Measurements from ENCODE around the gene VSX2. TPM values are rescaled to one million over a fixed set of nuclear protein-coding genes. Genes with fewer than 3 reads are reported as not detected.

Gene VSX2
- polyA plus RNA-seq, 1 donor (not counting 4 experiments of a cell fraction or from before 2014, with no cell fraction given): not detected

GRCh38 chr14:74242021-74242779 lies 3.0 kb downstream of the VSX2 start:
- Histone ChIP-seq H3K36me3 (ENCODE audit: control insufficient read depth in 2 of 2, extremely low read depth in 1 of 2, insufficient read depth in 2 of 2, low read length in 2 of 2) (no peaks in the 10 kb centered on the region), H3K79me2 (ENCODE audit: control insufficient read depth, insufficient read depth, low read length) (no peaks in the 10 kb centered on the region), H3K4me1 (ENCODE audit: control insufficient read depth, extremely low read depth, insufficient read depth, low read length) (peaks cover 4% of the 10 kb centered on the region), H3K9me3 (ENCODE audit: control insufficient read depth, low read depth, low read length) (no peaks in the 10 kb centered on the region), H3K9ac (ENCODE audit: control insufficient read depth, extremely low read depth, insufficient read depth, low read length) (no peak overlapping the region), H3K4me2 (ENCODE audit: control insufficient read depth, extremely low read depth, insufficient read depth, low read depth, low read length) (no peak overlapping the region), H3K9me1 (ENCODE audit: control insufficient read depth, extremely low read depth, insufficient read depth, low read length) (no peaks in the 10 kb centered on the region), H3K27ac (ENCODE audit: control insufficient read depth, insufficient read depth, low read length) (no peak overlapping the region), H4K20me1 (ENCODE audit: control insufficient read depth, extremely low read depth, insufficient read depth, low read length) (no peaks in the 10 kb centered on the region), H3K4me3 (ENCODE audit: control insufficient read depth in 2 of 3, extremely low read depth in 1 of 3, insufficient read depth in 2 of 3, low read depth in 1 of 3, low read length in 3 of 3) (no peak overlapping the region), H2AFZ (ENCODE audit: control insufficient read depth, low read length) (no peak overlapping the region), H3K27me3 (ENCODE audit: control insufficient read depth, extremely low read depth, insufficient read depth, low read length) (peaks cover 99% of the 10 kb centered on the region)
- FAIRE-seq (no peak), DNase-seq (ENCODE audit: low read depth, low spot score) (no peak)
- TF ChIP-seq EZH2 (IDR thresholded peaks at IDR 0.05; ENCODE audit: low read length) (no peak), CTCF (optimal IDR thresholded peaks at IDR 0.05 in 1 of 3, IDR thresholded peaks at IDR 0.05 in 1 of 3, conservative IDR thresholded peaks at IDR 0.05 in 1 of 3; ENCODE audit: extremely low read depth in 1 of 3, insufficient read depth in 2 of 3, low read length in 3 of 3) (no peak)
- dilution Hi-C loops (cut with MboI; ENCODE audit: extremely low pct_ligation_motif_present, low sequenced_read_pairs): no loop called here

DNA sequence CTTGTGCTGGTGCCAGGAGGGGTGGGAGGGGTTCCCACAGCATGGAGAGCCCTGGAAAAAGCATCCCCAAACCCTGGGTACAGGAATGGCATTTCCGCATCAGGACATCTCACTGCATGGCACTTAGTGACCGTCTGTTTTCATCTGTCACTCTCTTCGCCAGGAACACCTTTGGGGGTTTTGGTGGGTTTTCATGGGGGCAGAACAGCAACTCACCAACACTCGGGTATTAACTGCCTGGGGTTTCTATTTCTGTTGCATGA lies 3.5 kb downstream of the VSX2 start:
- Histone ChIP-seq H3K27me3 (ENCODE audit: control insufficient read depth, extremely low read depth, insufficient read depth, low read length) (peaks cover 96% of the 10 kb centered on the region), H3K9me3 (ENCODE audit: control insufficient read depth, low read depth, low read length) (no peaks in the 10 kb centered on the region), H3K9me1 (ENCODE audit: control insufficient read depth, extremely low read depth, insufficient read depth, low read length) (no peaks in the 10 kb centered on the region), H4K20me1 (ENCODE audit: control insufficient read depth, extremely low read depth, insufficient read depth, low read length) (no peaks in the 10 kb centered on the region), H3K9ac (ENCODE audit: control insufficient read depth, extremely low read depth, insufficient read depth, low read length) (no peak overlapping the region), H3K36me3 (ENCODE audit: control insufficient read depth in 2 of 2, extremely low read depth in 1 of 2, insufficient read depth in 2 of 2, low read length in 2 of 2) (no peaks in the 10 kb centered on the region), H3K27ac (ENCODE audit: control insufficient read depth, insufficient read depth, low read length) (no peak overlapping the region), H2AFZ (ENCODE audit: control insufficient read depth, low read length) (no peak overlapping the region), H3K4me2 (ENCODE audit: control insufficient read depth, extremely low read depth, insufficient read depth, low read depth, low read length) (no peak overlapping the region), H3K4me3 (ENCODE audit: control insufficient read depth in 2 of 3, extremely low read depth in 1 of 3, insufficient read depth in 2 of 3, low read depth in 1 of 3, low read length in 3 of 3) (no peak overlapping the region), H3K79me2 (ENCODE audit: control insufficient read depth, insufficient read depth, low read length) (no peaks in the 10 kb centered on the region), H3K4me1 (ENCODE audit: control insufficient read depth, extremely low read depth, insufficient read depth, low read length) (peaks cover 4% of the 10 kb centered on the region)
- DNase-seq (ENCODE audit: low read depth, low spot score) (no peak), FAIRE-seq (no peak)
- dilution Hi-C loops (cut with MboI; ENCODE audit: extremely low pct_ligation_motif_present, low sequenced_read_pairs): no loop called here
- TF ChIP-seq CTCF (optimal IDR thresholded peaks at IDR 0.05 in 1 of 3, IDR thresholded peaks at IDR 0.05 in 1 of 3, conservative IDR thresholded peaks at IDR 0.05 in 1 of 3; ENCODE audit: extremely low read depth in 1 of 3, insufficient read depth in 2 of 3, low read length in 3 of 3) (no peak), EZH2 (IDR thresholded peaks at IDR 0.05; ENCODE audit: low read length) (no peak)

All from keratinocyte (primary cell).